ENCODE measurements around the gene CNTNAP5. TPM values are rescaled to one million over a fixed set of nuclear protein-coding genes. Genes with fewer than 3 reads are reported as not detected.
"Not testable (repeated sequence)": the region's sequence is repeated elsewhere in the genome, so short reads cannot be mapped to it uniquely, and the experiment has no call there.

Gene CNTNAP5
- total and polyA plus RNA-seq, 2 donors from 2014 or later, result 0.50 TPM; not detected in 1

DNA sequence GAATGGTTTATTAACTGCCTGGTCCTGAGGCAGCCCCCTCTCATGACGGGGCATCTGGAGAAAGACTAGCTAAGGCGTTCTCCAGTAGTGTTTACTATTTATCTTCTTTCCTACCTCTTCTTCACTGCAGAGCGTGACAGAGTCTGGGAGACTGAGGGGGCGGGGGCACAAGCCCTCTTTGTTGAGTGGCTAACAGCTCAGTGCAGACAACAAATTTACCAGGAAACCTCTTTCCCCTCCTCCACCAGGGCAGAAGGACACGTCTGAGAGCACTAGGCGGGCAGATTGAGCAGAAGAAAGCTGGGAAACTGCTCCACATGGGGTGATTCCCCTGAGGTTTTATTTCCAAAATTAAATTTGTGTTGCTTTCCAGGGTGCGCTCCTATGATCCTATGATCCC lies 322.1 kb downstream of the CNTNAP5 start:
- FAIRE-seq (no peak), DNase-seq (no peak)
- no peaks in the 10 kb centered on the region for H3K9me3 ChIP-seq (ENCODE audit: control insufficient read depth in 2 of 3, insufficient read depth in 1 of 3, low read length in 3 of 3)
- no peaks in the 10 kb centered on the region for H3K36me3 ChIP-seq (ENCODE audit: control insufficient read depth in 2 of 3, insufficient read depth in 3 of 3, low read length in 3 of 3)
- intact Hi-C loops (cut with DNase I), result no loop called here
- H3K4me3 ChIP-seq (ENCODE audit: low read length in 3 of 3), result no peak overlapping the region
- no peak overlapping the region for H3K9ac ChIP-seq (ENCODE audit: low read length in 3 of 3)
- H3K27ac ChIP-seq (ENCODE audit: low read depth in 2 of 2, low read length in 2 of 2), result no peak overlapping the region
- TF ChIP-seq, protein P1, sequence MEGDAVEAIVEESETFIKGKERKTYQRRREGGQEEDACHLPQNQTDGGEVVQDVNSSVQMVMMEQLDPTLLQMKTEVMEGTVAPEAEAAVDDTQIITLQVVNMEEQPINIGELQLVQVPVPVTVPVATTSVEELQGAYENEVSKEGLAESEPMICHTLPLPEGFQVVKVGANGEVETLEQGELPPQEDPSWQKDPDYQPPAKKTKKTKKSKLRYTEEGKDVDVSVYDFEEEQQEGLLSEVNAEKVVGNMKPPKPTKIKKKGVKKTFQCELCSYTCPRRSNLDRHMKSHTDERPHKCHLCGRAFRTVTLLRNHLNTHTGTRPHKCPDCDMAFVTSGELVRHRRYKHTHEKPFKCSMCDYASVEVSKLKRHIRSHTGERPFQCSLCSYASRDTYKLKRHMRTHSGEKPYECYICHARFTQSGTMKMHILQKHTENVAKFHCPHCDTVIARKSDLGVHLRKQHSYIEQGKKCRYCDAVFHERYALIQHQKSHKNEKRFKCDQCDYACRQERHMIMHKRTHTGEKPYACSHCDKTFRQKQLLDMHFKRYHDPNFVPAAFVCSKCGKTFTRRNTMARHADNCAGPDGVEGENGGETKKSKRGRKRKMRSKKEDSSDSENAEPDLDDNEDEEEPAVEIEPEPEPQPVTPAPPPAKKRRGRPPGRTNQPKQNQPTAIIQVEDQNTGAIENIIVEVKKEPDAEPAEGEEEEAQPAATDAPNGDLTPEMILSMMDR (IDR thresholded peaks at IDR 0.05; ENCODE audit: borderline replicate concordance, extremely low read depth, insufficient read depth), result no peak
- H3K4me1 ChIP-seq (ENCODE audit: control insufficient read depth in 2 of 3, insufficient read depth in 2 of 3, low read depth in 1 of 3, low read length in 3 of 3), result no peaks in the 10 kb centered on the region
- H3K27me3 ChIP-seq (ENCODE audit: control insufficient read depth, insufficient read depth, low read length), result no peaks in the 10 kb centered on the region

DNA sequence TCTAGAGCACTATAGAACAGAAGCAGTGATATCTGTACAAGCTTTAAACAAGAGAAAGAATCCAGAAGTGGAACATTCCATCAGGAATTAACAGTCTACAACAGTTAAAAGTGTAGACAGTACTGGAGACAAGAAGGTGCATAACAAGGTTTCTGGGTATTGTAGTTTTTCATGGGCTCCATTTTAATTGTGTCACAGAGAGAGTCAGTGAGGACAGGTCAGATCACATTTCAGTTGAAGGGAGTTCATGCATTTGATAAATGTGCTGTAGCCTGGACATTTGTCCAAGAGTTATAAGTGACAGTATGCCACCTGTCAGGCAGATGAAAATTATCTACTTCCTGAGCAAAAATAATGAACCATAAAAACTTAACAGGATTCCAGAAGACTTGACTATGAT lies 328.6 kb downstream of the CNTNAP5 start:
- Histone ChIP-seq H3K27ac (ENCODE audit: low read depth in 2 of 2, low read length in 2 of 2) (no peak overlapping the region), H3K9ac (ENCODE audit: low read length in 3 of 3) (no peak overlapping the region), H3K9me3 (ENCODE audit: control insufficient read depth in 2 of 3, insufficient read depth in 1 of 3, low read length in 3 of 3) (no peaks in the 10 kb centered on the region), H3K4me3 (ENCODE audit: low read length in 3 of 3) (no peak overlapping the region), H3K27me3 (ENCODE audit: control insufficient read depth, insufficient read depth, low read length) (no peaks in the 10 kb centered on the region), H3K36me3 (ENCODE audit: control insufficient read depth in 2 of 3, insufficient read depth in 3 of 3, low read length in 3 of 3) (no peaks in the 10 kb centered on the region), H3K4me1 (ENCODE audit: control insufficient read depth in 2 of 3, insufficient read depth in 2 of 3, low read depth in 1 of 3, low read length in 3 of 3) (no peaks in the 10 kb centered on the region)
- FAIRE-seq (no peak), DNase-seq (peak in 2 of 5 donors; percentile 68 to 73)
- intact Hi-C loops (cut with DNase I), result no loop called here
- TF ChIP-seq, protein P1 (IDR thresholded peaks at IDR 0.05; ENCODE audit: borderline replicate concordance, extremely low read depth, insufficient read depth), result no peak

DNA sequence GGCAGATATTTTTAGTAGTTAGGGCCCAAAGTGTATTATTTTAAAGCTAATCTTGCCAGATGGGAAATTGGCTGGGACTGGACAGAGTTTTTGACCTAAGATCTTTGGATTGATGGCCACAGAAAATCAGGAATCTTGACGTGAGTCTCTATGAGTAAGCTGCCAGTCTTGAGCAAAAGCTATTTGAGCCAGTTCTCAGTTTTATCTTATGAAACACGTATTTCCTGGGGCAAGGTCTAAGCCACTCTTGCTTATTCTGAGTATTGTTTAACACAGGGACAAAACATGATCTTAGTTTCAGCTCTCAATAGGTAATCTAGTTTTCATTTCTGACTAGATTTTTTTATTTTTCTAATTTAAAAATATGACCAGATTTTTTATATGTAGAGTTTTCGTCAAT lies 329.4 kb downstream of the CNTNAP5 start:
- no peaks in the 10 kb centered on the region for H3K27me3 ChIP-seq (ENCODE audit: control insufficient read depth, insufficient read depth, low read length)
- TF ChIP-seq, protein P1 (IDR thresholded peaks at IDR 0.05; ENCODE audit: borderline replicate concordance, extremely low read depth, insufficient read depth), result no peak
- no peaks in the 10 kb centered on the region for H3K36me3 ChIP-seq (ENCODE audit: control insufficient read depth in 2 of 3, insufficient read depth in 3 of 3, low read length in 3 of 3)
- intact Hi-C loops (cut with DNase I), result no loop called here
- peak in 1 of 5 donors; percentile 2 for DNase-seq
- no peak overlapping the region for H3K27ac ChIP-seq (ENCODE audit: low read depth in 2 of 2, low read length in 2 of 2)
- no peaks in the 10 kb centered on the region for H3K4me1 ChIP-seq (ENCODE audit: control insufficient read depth in 2 of 3, insufficient read depth in 2 of 3, low read depth in 1 of 3, low read length in 3 of 3)
- H3K9ac ChIP-seq (ENCODE audit: low read length in 3 of 3), result no peak overlapping the region
- H3K4me3 ChIP-seq (ENCODE audit: low read length in 3 of 3), result no peak overlapping the region
- FAIRE-seq, result no peak
- no peaks in the 10 kb centered on the region for H3K9me3 ChIP-seq (ENCODE audit: control insufficient read depth in 2 of 3, insufficient read depth in 1 of 3, low read length in 3 of 3)

DNA sequence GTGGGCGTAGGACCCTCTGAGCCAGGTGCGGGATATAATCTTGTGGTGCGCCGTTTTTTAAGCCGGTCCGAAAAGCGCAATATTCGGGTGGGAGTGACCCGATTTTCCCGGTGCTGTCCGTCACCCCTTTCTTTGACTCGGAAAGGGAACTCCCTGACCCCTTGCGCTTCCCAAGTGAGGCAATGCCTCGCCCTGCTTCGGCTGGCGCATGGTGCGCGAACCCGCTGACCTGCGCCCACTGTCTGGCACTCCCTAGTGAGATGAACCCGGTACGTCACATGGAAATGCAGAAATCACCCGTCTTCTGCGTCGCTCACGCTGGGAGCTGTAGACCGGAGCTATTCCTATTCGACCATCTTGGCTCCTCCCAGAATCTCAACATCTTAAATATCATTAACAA lies 336.9 kb downstream of the CNTNAP5 start:
- H3K27me3 ChIP-seq (ENCODE audit: control insufficient read depth, insufficient read depth, low read length); FAIRE-seq; DNase-seq; H3K4me1 ChIP-seq (ENCODE audit: control insufficient read depth in 2 of 3, insufficient read depth in 2 of 3, low read depth in 1 of 3, low read length in 3 of 3); H3K4me3 ChIP-seq (ENCODE audit: low read length in 3 of 3); H3K27ac ChIP-seq (ENCODE audit: low read depth in 2 of 2, low read length in 2 of 2); H3K9ac ChIP-seq (ENCODE audit: low read length in 3 of 3); intact Hi-C loops (cut with DNase I); H3K9me3 ChIP-seq (ENCODE audit: control insufficient read depth in 2 of 3, insufficient read depth in 1 of 3, low read length in 3 of 3); H3K36me3 ChIP-seq (ENCODE audit: control insufficient read depth in 2 of 3, insufficient read depth in 3 of 3, low read length in 3 of 3): not testable (repeated sequence)
